ENCODE measurements around the gene HMGB2.

Gene HMGB2

DNA sequence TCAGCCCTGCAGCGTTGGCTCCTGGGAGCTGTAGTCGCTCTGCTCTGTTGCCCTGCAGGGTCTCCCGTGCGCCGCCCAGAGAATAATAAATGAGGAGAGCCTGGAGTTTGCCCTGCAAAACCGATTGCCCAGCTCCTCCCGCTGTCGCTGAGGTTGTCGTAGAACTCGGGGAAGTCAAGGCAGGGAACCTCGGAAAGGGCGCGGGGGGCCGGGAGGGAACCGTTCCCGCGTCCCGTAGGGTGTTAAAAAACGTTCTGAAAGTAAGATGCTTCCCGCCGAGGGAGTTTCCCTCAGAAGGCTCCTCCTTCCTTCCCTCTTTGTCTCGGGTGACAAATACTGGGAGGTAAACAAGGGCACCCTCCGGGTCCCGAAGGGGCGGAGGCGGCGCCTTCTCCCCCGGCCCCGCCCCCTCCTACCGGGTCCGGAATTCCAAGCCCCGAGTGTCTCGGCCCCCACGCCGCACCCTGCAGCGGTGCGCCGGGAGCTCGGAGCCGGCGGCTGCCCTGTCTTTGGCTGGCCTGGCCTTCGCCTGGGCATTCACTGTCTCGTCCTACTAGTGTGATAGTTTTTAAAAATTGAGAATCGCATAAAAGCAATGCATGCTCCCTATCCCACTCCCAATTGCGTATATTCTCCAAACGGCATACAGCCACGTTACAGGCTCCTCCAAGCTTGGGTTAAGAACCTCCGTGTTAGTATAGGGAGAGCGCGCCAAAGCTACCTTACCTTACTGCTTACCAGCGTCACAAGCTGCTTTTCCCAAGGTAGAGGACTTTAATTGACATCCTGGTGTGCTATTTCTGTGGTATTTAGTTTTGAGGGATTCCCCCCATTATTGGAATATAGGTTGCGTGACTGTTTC is 964 bp upstream of the HMGB2 start:
- peak; percentile 48 for DNase-seq

DNA sequence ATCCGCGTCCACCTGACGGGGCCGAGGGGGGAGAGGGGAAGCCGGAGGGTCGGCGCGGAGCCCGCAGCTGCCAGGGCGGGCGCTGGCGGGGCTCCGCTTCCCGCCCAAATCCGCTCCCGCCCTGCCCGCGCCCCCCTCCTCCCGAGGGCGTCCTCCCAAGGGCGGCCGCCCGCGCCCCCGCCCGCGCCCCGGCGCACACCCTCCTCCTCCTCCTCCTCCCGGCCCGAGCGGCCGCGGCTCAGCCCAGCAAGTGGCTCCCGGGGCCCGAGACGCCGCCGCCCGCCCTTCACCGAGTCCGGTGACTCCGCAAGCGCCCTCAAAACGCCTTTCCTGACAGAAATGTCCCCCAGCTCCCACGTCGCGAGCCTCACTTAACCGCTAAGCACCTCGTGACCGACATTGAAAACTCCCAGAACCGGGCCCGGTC is 487 bp downstream of the HMGB2 start:
- DNase-seq: peak; percentile 67

DNA sequence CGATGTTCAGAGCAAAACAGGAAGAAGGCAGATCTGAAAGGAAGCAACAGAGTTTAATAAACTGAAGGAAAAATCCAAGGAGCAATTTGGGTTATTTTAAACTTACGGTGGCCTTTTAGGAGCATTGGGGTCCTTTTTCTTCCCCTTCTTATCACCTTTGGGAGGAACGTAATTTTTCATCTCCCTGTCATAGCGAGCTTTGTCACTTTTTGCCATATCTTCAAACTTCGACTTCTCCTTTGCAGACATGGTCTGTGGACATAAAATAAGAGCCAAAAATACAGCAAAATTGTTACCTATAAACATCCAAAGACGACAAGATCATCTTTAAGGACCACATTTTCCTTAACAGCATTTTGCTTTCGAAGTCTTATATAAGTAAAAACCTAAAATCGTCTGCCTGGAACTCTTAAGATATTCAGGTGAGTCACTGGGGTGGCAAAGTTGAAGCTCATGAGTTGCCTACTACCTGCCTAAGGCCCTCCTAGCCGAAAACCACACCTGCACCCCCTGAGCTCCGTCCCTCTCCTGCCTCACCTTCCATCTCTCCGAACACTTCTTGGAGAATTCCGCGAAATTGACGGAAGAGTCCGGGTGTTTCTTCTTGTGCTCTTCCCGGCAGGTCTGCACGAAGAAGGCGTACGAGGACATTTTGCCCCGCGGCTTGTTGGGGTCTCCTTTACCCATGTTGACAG is 1.0 kb downstream of the HMGB2 start:
- peak; percentile 56 for DNase-seq

DNA sequence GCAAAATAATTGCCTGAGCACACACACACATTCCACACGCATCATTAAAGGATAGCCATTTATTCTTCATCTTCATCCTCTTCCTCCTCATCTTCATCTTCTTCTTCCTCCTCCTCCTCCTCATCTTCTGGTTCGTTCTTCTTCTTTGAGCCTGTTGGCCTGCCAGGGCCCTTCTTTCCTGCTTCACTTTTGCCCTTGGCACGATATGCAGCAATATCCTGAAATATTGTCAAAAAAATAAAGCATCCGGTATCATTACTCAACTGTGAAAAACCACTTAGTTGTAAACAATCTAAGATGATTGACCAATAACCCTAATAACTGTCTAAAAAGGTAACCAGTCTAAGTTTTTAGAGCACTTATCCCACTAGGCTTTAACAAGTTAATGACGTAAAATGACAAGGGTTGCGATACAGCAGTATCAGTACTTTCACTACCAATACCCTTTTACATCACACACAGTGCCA is 2.1 kb downstream of the HMGB2 start:
- no peak for DNase-seq

DNA sequence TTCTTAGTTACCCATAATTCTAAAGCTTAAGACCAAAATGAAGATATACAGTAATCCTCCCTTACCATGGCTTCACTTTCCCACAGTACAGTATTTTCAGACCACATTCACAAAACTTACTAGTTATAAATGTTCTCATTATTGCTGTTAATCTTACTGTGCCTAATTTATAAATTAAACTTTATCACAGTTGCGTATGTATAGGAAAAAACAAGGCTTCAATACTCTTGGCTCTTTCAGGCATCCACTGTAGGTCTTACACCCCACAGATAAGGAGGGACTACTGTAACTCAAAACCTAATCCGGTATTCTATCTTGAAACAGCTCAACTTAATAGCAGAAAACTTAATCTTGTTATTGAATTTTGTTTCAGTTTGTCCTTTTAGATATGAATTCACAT is 3.6 kb downstream of the HMGB2 start:
- DNase-seq: no peak

DNA sequence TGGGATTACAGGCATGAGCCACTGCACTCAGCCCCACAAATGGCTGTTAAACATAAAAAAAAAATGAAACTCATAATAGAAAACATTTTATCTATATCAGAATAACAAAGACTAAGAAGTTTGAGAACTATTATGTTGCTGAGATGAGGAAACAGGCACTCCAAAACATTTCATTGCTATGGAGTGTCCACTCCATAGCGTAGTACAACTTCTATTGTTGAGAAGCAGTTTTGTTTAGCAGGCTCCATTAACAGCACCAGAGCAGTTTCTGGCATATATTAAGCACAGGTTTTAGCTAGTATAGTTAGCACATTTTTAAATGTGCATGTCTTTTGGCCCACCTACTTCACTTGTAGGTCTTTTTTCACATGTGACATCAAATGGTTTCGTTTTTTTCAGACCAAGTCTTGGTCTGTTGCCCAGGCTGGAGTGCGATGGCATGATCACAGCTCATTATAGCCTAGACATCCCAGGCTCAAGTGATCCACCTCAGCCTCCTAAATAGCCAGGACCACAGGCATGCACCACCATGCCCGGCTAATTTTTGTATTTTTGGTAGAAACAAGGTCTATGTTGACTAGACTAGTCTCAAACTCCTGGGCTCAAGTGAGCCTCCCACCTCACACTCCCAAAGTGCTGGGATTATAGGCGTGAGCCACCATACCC is 5.8 kb downstream of the HMGB2 start:
- no peak for DNase-seq

DNA sequence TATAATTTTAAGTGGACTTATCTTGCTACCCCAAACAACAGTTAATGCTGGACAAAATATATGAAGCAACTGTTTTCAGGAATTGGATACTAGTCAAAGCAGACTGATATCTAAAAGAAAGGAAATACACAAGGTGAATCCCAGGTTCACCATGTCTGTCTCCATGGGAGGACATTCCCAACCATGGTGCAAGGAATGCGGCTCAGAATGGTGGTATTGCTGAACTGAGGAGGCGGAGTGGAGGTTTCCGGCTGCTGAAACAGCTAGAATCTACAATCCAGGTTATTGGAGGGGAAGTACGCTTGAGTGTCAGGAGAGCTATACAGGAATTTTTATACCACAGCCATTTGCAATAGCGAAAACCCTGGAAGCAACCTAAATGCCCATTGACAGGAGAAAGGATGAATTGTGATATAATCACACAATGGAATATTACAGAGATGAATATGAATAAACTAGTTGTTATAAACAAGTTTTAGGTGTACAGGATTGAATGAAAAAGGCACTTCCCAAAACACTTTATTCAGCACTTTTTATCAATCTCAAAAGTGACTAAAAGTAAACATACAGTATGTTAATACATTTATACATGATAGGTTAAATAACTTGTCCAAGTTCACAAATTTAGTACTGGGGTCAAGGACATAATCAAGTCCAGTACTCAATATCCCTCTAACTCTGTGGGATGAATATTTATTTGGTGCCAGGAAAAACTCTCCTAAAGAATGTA is 9.0 kb downstream of the HMGB2 start:
- no peak for DNase-seq

DNA sequence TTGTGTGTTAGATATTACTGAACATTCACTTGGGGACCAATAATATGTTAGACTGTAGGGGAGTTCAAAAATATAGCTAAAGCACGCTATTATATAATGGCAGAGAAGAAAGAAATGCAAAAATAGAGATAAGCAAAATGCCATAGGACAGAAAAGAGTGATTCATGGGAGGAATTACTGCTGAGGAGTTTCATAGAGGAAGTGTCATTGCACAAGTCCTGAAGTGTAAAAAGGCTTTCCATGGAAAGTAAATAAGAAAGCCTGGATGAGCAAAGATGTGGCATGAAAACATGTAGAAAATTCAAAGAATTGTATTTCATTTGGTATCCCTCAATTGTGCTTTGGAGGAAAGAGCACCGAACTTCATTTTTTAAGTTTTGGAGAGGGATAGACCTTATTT is 14.5 kb downstream of the HMGB2 start:
- DNase-seq: no peak

DNA sequence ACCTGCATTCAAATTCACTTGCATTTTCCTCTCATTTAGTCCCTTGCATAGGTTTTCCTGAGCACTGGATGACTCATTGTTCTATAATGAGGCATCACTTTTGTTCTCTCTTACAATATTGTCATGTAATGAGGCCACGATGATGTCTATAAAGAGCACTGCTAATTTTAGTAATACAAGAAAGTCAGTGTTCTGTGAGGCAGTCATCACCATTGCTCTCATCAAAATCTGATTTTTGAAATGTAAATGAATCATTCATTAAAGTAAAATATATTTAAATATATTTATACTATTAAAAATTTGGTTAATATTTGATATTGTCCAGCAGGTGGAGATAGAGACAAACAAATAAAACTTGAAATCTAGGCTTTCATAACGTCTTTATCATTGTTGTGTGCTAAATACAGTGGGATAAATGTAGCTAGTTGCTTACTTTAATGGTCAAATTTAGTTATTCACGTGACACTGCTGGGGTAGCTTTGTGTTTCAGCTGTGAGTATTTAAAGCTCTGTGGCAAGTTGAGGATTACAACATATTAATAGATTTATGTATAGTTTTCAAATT is 15.4 kb downstream of the HMGB2 start:
- DNase-seq: no peak

DNA sequence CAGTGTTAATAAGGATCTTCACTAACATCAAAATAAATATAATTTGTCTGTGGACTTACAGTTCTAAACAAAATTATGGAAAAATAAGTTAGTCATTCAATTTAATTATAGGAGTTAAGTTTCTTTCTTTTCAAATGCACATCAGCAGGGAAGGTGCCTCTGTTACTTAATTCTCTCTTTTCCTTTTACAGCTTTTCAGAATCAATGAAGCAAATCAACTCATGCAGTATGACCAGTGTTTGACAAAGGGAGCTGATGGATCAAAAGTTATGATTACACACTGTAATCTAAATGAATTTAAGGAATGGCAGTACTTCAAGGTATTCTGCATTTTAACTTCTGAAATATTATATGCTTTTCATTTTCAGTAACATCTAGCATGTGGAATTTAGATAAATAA is 15.9 kb downstream of the HMGB2 start:
- no peak for DNase-seq

DNA sequence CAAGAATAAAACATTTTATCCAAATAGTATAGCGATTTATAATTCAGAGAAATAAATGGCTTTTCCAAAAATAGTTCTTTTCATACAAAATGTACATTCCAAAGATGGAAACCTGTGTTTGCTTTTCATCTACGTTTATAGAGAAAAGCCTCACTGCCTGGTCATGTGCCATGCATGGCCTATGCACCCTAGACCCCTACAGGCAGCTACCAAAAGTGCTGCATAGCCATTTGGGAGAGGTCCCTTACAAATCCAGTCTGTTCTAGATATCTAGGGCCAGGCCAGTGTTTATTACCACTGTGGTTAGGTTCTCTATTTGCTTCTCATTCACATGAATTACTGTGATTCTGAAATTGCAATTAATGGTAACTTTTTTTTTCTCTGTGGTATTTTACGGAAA is 17.2 kb downstream of the HMGB2 start:
- DNase-seq: no peak

DNA sequence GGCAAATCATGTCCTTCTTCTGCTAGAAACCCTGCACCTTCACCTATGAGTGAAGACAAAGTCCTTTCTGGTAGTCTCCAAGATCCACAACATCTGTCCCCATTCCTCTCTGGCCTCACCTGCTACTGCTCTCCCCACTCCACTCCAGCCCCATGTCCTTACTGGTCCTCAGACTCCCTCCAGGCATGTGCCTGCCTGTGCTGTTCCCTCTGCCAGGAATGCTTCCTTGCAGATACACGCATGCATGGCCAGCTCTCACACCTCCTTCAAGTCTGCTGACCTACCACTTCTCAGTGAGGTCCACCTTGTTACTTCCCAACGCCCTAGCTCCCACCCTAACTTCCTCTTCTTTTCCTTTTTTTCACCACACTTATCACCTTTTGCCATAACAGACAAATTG is 18.1 kb downstream of the HMGB2 start:
- no peak for DNase-seq

DNA sequence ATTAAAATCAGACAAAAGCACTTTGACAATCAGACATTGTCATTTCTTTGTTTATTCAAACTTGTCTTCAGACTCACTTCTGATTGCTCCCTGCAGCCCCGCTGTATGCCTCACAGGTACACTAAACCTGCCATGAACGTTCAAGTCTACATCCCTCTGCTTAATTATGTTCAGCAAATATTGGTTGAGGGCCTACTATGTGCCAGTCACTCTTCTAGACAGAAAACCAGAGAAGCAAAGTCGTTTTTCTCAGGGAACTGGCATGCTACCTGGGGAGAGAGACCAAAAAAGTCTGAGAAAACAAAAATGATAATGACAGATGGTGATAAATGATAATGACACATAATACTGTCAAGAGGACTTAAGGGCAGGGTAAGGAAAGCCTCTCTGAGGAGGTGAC is 19.4 kb downstream of the HMGB2 start:
- DNase-seq: no peak

DNA sequence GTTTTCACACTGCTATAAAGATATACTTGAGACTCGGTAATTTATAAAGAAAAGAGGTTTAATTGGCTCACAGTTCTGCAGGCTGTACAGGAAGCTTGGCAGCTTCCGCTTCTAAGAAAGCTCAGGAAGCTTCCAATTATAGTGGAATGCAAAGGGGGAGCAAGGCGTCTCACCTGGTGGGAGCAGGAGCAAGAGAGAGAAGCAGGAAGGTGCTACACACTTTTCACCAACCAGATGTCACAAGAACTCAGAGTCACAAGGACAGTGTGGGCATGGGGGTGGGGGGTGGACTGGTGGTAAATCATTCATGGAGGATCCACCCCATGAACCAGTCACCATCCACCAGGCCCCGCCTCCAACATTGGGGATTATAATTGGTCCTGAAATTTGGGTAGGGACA is 22.8 kb downstream of the HMGB2 start:
- DNase-seq: no peak

DNA sequence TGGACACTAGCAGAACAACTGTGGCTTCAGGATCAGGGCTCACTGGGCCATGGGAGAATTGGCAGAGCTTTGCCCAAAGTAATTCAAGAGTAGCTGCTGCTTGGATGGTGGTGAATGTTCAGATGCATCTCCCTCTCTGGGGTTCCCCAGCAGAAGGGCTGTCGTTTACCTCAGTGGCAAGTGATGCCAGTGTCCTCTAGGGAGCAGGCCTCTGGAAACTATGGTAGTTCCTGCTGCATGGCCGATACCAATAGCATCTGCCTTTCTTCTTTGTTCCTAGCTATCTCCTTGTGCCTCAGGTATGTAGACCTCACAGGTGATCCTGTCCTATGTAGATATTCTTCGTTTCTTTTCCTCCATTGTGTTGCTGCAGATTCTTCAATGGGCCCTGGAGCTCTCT is 26.4 kb downstream of the HMGB2 start:
- DNase-seq: no peak

DNA sequence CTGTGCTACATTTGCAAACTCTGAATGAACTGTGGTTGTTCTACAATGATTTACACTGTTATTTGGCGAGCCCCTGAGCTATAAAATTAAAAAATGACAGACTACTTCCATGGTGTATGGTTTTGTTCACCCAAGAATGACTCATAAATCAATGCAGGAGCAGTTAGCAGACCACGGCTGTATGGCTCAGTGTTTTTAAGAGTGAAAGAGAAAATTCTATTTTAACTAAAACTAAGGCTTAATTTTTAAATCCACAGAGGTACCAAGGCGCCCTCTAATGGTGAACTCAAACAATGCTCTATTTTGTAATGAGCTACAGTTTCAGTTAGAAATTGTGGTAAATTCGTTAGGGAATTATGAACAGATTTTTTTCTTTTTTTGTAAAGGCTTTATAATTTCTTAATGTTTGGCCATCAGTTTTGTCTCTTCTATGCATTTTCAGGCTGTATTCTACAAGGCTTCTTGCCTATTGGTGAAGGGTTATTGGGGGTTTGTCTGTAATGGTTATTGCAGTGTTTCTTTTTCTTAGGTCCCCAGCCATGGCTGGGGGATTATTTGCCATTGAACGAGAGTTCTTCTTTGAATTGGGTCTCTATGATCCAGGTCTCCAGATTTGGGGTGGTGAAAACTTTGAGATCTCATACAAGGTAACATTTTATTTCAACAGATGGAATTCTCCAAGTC is 32.5 kb downstream of the HMGB2 start:
- peak; percentile 27 for DNase-seq

DNA sequence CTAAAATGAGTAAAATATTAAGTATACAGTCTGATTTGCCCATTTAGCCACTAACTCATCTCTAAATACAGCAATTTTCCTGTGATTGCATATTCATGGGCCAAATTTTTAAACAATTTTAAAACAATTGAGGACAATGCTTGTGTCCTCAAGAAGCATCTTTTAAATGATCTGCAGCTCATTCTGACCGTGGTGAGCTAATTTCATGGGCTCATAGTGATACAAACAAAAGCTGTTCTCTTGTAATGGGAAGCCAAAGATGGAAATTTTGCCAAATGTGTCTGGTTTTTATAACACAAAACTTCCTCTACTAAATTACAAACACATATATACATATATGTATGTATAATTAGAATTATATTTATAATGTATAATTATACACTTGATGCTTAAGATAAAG is 39.7 kb downstream of the HMGB2 start:
- DNase-seq: no peak

DNA sequence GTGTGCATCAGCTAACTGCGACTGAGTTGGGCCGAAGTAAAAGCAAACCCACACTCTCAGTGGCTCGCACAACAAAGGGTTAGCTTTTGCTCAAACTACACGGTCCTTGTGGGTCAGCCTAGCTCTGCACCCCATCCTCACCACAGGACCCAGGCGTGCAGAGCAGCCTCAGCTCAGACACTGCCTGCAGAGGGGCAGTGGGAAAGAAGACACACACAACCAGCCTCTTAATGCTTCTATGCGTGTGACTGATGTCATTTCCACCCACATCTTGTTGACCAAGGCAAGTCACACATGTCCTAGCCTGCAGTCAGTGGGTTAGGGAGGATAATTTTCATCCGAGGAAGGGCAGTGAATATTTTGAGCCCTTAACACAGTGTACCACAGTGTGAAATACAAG is 40.5 kb downstream of the HMGB2 start:
- DNase-seq: no peak

DNA sequence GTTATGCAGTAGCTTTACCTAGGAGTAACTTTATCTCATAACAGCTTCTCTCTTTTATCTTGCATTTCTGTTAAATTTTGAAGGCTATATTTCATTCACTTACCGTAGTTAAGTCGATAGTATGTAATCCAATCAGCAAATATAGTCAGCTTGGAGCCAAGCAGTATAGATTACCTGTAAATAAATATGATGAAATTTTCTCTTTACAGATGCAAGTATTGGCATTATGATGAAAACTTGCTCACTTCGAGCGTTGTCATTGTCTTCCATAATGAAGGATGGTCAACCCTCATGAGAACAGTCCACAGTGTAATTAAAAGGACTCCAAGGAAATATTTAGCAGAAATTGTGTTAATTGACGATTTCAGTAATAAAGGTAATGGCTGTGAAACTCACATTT is 42.3 kb downstream of the HMGB2 start:
- no peak for DNase-seq

DNA sequence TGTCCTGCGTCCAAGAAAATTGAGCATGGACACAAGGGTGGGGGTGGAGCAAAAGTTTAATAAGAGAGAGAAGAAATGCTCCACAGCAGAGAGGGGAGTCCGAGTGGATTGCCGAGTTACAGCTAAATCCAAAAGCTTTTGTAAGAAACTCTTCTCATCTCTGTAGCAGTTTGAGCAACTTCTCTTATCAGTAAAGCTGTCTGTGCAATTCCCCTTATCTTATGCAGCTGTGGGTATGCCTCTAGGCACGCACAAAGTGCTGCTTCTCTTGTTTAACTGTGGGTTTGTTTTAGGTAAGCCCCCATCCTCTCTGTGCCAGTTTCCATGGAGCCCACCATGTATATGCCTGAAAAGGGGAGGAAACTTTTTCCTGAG is 44.8 kb downstream of the HMGB2 start:
- no peak for DNase-seq

DNA sequence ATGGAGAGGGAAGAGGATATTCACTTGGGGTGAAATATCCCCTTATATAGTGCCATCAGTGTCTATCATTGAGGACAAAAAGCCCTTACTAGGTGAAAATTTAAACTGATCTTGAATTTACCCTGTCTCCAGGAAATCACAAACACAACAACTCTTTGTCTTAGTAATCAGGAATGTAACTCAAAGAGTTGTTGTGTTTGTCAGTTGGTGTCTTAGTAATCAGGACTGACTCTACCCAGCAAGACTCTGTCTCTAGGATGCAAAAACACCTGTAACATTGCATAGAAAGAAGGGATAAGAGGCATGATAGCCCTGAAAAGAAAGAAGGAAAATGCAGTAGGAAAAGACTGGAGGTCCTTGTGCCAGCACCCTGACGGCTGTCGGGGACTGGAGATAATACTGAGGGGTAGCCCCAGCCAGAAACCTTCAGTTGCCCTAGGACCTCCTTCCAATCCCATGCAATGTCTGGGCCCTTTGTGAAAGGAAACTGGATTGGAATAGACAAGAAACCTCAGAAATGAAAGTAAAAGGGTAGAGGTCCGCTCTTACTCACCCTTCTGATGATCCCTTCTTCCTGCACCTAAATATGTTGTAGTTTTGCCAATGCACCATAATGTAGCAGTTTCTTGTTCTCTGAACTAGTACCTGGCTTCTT is 45.3 kb downstream of the HMGB2 start:
- DNase-seq: no peak

DNA sequence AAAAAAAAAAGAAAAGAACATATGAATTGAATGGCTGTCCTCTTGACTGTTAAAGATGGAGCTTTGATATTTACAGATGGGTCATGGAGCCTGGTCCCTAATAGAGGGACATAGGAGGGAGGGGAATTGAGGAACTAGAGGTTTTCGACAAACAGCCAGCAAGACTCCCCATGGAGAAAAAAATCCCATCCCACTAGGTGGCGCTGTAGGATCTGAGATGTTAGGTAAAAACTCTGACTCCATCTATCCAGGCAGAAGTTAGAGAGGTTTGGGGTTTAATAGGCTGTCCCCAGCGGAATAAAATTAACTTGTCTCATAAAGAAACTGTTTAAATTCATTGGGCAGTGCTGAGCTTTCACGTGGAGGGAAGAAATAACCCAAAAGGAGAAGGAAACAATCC is 45.9 kb downstream of the HMGB2 start:
- peak; percentile 81 for DNase-seq
